Right forelimb (tissue), 1 donor: ENCODE data around the gene SIAE.
A peak's percentile ranks its signal among the peaks of the same experiment; 100 is the strongest.
"Not testable (repeated sequence)": the region's sequence is repeated elsewhere in the genome, so short reads cannot be mapped to it uniquely, and the experiment has no call there.

Source experiments
- DNase-seq: peaks from one replicate; pipeline ENCODE4 v3.0.0-alpha.2; 2018

SIAE gene

DNA sequence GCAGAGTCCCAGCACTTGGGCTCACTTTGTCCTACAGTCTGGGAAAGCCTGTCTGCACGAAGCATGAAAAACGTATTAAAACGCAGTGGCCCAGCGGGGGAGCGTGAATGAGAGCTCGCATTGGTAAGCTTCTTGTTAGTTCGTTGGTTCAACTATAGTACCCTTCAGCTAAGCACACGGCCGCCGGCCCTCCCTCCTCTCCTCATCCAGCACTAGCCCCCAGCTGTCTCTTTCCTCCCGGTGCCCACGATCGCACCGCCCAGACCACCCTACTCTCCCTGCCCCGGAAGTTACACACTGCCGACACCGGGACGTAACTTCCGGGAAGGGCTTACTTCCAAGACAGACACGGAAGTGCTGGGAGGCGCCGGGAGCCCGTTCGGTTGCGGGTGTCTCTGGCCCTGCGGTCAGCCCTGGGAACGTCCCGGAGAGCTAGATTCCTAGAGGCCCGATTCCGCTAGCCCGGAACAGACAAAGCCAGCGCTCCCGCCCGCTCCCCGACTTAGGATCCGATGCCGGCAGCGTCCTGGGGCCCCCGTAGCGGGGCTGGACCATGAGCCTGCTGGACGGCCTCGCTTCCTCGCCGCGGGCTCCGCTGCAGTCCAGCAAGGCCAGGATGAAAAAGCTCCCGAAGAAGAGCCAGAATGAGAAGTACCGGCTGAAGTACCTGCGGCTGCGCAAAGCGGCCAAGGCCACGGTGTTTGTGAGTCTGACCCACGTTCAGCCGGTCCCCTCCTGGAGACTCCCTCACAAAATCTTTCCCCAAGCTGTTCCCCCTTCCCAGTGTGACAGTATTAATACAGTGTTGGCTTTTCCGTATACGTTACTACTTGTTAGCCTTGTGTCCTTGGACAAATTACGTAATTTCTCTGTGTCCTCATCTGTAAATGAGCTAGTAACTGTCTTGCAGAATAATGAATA lies 50.7 kb downstream of the SIAE start, which contains the start of gene TBRG1:
Gene TBRG1, plus strand, starts transcription at position 334 of the 921 bp plus-strand sequence. Its CDS starts 220 bp downstream, at position 554.
- peak; percentile 94 for DNase-seq

DNA sequence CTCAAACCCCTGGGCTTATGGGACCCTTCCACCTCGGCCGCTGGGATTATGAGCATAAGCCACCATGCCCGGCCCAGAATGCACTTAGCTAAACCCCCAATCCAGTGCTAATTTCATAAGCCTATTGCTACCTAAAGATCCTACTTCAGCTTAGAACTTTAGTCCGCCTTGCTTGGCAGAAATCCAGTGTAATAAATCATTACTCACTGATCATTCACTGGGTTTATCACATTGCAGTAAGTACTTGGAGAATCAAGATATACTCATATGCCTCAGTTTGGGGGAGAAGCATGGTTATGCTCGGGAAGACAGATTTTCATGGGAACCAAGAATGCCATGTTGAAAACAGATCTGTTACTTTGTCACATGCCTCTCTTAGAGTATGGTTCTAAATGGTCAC lies 54.7 kb downstream of the SIAE start:
- DNase-seq = no peak

DNA sequence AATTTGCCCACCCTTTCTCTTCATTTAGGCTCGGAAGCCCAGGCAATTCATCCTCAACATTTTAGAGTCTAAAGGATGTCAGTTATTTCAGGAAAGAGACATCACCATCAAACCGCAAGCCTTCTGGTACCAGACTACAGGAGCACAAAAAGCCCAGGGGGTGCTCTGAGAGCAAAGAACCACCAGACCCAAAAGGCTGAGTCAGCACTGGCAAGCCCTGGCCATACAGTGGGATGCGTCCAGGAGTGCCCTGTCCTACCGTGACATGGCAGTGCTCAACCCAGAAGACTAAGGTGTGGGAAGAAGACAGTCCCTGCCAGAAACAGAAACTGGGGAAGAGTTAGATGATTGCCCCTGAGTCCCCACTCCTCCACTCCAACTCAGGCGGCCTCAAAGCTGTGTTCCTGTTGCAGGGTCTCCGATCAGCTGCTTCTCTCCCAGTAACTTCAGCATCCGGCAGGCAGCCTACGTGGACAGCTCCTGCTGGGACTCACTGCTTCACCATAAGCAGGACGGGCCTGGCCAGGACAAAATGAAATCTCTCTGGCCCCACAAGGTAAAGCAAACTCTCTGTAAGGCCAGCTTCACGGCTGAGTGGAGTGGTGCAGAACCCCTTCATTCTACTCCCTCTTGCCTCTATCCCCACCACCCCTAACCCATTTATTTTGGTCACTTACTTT lies 60.8 kb downstream of the SIAE start:
- DNase-seq = no peak

DNA sequence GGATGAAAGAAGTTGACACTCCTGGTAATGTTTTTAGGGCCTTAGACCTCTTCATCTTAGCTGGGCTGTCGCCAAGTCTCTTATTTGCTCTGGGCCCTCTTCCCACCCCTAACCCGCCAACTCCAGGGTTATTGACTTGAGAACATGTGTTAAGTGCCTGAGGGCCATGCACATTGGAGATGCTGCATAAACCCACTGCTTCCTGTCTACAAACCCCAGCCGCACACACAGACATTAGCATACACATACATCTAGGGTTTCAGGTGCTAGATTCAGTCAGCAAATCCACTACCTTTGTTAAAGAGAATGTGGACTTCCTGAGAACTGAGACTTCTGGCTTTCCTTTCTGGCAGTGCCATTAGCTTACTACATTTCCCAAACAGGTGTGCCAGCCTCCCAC lies 61.5 kb downstream of the SIAE start:
- no peak for DNase-seq

DNA sequence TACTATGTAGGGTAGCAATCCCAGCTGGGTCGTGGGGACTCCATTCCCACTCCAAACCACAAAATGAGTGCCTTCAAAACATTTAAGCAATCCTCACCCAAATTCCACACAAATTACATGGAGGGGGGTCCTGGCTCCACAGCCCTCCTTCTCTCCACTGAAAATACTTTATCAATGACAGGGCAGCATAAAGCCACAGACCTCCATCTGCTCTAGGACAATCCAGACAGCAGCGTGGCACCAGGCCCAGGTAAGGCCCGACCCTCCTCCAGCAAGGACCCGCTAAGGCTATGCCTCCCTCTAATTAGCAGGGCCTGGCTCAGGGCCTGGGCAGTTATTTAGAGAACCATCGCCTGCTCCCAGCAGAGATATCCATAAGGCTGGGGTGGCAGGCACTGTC lies 62.5 kb downstream of the SIAE start, which contains the start of gene PANX3:
Gene PANX3, plus strand, starts transcription at position 365 of the 400 bp plus-strand sequence. CDS start 129 bp downstream, outside the sequence.
- DNase-seq = peak; percentile 57

DNA sequence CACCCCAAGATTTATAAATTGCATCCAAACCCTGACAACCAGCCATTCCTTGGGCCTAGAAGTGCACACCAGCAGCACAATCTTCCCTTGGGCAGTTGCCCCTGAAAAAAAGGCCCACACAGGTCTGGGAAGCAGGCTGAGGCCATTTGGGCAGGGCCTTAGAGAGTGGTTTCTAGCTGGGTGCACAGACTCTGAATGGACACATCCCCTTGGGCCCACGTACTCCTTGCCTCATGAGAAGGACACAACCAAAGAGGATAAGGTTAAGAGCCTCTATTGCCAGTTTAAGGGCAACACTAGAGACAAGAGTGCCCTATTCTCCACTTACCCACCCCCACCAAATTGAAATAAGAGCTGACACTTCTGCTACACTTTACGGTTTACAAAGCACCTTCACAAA lies 63.2 kb downstream of the SIAE start:
- DNase-seq = no peak

DNA sequence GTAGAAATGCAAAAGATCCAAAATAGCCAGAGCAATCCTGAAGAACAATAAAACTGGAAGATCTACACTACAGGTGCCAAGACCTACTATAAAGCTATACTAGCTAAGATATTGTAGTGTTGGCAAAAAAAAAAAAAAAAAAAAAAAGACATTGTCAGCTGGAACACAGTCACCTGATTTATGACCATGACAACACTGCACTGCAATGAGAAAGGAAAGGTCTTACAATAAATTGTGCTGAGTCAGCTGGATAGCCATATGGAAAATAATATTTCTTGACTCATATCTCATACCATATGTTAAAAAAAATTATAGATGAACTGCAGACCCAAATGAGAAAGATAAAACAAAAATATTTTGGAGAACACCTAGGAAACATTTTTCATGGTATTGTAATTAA lies 65.4 kb downstream of the SIAE start:
- no peak for DNase-seq

DNA sequence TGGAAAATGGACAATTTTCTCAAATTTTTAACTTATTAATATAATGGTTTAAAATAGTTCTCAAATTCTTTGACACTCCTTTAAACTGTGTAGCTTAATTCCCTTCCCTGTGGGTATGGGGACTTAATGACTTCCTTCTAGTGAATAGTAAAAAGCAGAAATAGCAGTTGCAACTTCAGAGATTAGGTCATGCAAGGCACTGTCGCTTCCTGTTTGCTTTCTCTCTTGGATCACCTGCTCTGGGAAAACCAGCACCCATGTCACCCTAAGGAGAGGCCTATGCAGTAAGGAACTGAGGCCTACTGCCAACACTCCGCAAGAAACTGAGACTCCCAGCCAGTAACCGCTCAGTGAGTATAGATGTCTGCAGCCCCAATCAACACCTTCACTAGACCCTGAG lies 67.8 kb downstream of the SIAE start:
- DNase-seq = no peak

DNA sequence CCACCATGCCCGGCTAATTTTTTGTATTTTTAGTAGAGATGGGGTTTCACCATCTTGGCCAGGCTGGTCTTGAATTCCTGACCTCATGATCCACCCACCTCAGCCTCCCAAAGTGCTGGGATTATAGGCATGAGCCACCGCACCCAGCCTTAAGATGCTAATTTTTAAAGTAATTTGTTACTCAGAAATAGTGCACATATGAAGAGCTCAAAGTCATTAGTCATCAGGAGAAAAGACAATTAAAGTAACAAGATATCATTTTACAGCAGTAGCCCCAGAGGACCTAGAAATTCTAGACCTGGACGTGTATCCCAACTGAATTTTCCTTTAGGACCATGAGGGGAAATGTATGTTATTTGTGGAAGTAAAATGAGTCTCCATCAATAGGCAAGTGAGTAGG lies 70.8 kb downstream of the SIAE start:
- DNase-seq = not testable (repeated sequence)

DNA sequence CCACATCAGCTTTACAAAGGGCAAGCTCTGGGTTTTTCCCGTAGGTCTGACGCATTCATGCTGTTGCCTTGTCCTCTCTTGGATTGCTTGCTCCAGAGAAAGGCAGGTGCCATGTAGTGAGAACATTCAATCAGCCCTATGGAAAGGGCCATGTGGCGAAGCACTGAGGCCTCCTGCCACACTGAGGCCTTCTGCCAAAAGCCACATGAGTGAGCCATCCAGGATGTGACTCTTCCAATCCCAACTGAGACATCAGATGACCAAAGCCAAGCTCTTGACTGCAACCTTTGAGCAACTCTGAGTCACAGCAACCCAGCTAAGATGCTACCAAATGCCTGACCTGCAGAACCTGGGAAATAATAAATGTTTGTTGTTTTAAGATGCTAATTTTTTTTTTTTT lies 71.3 kb downstream of the SIAE start:
- DNase-seq = no peak

DNA sequence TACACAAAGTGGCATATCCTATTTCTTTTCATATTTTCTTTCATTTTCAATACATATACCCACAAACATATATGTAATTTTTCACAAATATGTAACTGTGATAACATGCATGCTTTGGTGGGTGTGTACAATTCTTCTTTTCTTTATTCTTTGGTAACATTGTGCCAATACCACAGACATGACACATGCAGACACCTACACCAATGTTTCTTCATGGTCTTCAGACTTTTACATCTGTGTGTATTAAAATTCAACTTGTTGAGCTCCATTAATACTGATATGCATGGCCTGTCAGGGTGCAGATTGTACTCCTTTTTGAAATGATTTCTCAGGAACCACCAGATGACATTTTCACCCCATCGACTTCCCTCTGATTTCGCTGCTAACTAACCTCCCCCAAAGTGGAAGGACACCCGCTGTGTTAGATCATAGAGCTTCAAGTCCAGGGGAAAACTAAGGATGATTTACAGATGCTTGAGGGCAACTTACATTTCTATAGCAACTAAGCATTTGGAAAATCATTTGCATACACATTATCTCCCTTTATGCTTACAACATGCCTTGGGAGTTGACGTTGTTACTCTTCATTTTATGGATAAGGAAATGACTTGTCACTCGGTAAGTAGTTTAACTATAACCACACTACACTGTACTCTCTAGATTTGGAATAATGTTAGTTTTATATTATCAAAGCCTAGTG lies 72.8 kb downstream of the SIAE start:
- DNase-seq = no peak

DNA sequence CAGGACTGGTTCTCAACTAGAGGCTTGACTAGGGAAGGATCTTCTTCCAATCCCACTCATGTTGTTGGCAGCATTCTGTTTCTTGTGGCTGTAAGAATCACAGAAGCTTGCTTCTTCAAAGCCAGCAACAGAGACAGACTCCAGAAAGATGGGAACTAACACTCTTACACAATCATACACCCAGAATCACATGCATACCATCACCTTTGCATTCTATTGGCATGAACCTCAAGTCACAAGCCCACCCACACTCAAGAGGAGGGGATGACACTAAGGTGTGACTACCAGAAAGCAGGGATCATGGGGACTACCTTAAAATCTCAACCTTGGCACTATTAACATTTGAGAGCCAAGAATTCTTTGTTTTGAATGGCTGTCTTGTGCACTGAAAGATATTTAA lies 75.9 kb downstream of the SIAE start:
- DNase-seq = no peak

DNA sequence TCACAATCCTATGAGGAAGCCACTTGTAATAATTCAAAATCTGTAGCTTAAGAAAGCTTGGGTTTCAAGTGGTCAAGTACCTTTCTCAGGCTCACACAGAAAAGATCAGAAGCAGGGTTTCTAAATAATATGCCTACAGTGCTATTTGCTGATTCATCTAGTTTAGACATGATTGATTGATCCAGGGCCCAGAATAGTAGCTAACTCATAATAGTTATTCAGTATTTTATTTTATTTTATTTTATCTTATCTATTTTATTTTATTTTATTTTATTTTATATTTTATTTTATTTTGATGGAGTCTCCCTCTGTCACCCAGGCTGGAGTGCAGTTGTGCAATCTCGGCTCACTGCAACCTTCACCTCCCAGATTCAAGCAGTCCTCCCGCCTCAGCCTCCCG lies 78.2 kb downstream of the SIAE start:
- DNase-seq = no peak

DNA sequence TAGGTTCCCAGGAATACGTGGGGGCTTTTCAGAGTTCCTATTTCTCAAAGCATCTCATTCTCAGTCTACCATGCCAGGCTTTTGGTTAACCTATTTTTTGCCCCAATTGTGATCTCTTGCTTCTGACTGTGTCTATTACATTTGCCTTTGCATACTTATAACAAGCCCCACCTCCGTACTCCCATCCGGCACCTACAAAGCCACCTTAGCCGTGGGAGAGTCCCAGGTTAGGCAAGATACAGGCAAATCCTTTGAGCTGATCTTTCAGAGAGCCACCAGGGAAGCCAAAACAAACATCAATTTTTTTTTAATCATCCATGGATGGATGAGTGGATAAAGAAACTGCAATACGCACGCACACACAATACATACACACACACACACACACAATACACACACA lies 80.9 kb downstream of the SIAE start:
- no peak for DNase-seq

DNA sequence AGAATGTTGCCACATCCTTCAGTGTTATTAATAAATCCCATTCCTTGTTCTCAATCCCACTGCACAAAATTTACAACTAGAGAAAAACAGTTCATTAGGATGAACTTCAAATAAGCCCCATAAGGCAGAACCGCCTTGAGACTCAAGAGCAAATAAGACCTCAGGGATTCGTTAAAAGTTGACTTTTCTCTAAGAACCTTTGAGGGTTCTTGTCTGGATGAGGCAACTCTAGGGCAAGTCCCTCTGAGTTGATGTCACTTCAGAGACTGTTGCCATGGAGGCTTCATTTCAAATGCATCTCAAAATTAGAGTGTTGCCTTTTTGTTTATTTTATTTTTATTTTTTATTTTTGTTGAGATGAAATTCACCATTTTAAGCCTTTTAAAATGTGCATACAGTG lies 82.1 kb downstream of the SIAE start:
- DNase-seq = no peak

DNA sequence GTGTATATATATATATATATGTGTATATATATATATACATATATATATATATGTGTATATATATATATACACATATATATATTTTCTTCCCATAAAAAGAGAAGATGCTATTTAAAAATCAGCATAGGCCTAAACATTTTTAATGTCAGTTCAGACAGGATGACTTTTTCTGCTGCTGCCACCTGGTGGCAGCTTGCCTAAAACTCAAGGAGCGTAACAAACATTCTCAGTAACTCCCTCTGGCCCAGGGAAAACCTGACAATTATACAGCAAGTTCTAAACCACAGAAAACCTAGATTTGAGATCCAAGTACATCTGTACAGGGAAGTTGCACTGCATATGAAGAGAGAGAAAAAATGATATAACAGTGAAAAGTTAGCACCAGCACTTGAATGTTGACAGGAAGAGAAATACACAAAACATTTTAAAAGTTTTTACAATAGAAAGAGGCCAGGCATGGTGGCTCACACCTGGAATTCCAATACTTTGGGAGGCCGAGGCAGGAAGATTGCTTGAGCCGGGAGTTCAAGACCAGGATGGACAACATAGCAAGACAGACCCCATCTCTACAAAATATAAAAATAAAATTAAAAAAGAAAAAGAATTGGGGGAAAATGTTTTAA lies 87.2 kb downstream of the SIAE start:
- peak; percentile 76 for DNase-seq

DNA sequence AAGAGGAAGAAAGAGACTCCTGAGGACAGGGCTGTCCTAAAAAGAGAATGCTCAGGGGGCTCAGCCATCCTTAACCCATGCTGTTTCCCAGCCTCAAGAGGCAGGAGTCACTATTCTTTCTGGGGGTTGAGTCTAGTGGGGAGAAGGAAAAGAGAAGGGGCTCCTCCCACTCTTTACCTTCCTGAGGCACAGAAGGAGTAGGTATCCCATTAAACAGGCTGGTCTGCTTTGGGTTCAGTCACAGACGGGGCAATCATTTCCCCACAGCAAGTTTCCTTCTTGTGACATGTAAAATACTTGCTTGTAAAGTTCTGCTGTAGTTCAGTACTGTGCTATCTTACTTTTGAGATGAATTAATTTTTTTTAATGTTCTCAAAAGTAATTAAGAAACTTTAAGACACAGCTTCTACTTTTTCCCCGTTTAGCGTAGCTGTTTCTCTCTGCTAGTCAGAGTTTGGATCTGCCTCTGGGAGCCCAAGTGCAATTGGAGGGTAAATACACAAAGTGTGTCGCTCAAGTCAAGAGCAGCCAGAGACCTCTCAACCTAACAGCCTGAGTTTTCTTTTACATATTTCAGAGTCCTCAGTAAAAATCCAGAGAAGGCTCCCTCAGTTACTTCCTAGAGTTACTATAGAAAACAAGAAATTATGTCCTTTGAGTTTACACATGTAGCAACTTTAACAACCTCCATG lies 88.7 kb downstream of the SIAE start:
- DNase-seq = no peak

DNA sequence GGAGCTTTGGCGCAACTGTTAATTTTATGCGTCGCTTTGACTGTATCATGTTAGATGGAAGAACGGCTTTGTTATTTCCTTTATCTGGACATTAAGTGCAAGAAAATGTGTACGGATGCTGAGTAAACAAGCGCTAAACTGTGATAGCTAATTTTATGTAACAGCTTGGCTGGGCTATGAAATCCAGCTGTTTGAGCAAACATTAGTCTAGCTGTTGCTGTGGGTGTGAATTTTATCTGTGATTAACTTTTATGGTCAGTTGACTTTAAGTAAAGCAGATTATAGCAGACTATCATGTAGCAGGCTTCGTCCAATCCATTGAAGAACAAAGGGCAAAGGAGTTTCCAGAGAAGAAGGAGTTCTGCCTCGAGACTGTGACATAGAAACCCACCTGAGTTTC lies 89.8 kb downstream of the SIAE start:
- DNase-seq = no peak
